GM12801 (cell line): Measurements from ENCODE around the gene NOS1AP.

ENCODE experiments used
- CTCF ChIP-seq: IDR thresholded peaks from one replicate; pipeline ENCODE4 v1.5.1; 2011; ENCODE audit warnings: control low read depth; ENCODE audit not compliant: insufficient read length; ENCODE audit errors: extremely low read depth

Gene NOS1AP

DNA sequence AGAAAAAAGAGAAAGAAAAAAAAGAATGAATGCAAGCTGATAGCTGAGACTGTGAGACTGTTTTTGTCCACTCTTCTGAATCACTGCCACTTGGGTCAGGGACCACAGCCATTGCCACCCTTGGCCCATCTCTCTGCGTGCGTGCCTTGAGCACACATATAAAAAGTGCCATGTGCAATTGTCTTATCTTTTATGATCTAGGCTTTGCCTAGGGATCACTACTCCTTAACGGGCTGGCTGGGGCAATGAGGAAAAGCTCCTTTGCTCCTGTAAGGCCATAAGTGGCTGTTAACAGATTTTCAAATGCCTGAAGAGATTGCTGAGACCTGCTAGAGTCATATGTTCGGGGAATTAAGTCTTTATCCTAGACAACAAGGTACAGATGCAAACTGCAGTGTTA lies 299.0 kb downstream of the NOS1AP start:
- TF ChIP-seq CTCF, result no peak

DNA sequence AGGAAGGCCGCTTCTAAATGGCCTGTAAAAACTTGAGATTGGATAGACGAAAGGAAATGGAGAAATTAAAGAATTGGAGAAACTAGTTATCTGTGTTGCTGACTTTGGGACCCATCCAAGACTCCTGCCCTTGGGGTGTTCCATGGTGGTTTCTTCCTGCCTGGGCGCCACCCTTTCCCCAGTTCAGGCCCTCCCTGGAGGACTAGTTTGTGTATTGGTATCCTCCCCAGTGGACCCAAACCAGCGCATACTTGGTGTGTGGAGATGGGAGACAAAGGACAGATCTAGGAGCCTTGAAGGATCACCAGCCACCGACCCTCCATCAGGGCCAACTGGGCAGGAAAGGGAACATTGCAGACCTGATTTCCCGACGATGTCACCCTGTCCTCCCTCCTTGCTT lies 300.1 kb downstream of the NOS1AP start:
- no peak for TF ChIP-seq CTCF

- no peak for TF ChIP-seq CTCF
These were observed 300.7 kb downstream of the NOS1AP start for GRCh38 chr1:162370161-162370560.

GRCh38 chr1:162370721-162371120 lies 301.2 kb downstream of the NOS1AP start:
- TF ChIP-seq CTCF, result no peak

- no peak for TF ChIP-seq CTCF
These were observed 302.1 kb downstream of the NOS1AP start for GRCh38 chr1:162371611-162372010.

- no peak for TF ChIP-seq CTCF
These were observed 302.9 kb downstream of the NOS1AP start for GRCh38 chr1:162372159-162373071.

DNA sequence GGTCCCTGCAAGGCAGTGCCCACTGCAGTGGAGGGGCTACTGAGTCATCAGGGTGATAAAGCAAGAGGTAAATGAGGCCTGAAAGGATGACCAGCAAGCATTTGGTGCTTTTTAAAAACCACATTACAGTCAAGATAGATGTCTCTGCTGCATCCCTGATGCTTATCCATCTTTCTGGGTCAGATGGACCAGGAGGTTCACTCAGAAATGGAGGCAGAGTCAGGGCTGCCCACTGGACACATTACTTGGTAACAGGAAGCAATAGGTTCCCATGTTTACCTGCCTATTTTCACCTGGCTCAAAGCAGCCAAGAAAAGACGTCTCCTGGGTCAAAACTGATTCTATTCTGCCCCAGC lies 303.6 kb downstream of the NOS1AP start:
- TF ChIP-seq CTCF, result no peak
